Measurements from ENCODE around the gene PTPRR.

The PTPRR gene

DNA sequence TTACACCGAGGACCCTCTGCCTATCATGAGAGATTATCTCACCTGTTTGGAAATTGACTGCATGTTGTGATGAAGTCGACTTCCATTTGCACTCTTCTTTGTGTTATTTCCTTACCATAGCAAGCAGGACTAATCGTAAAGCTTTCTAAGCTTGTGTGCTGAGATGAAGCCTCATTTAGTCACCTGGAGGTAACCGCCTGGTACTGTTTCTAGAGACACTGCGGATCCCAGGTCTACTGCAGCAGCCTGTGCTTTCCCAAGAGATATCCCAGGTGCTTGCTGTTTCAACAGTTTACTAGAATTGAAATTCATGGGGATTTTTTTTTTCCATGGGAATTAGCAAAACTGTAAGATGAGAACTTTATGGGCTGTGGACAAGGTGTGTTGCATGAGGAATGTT, 131.8 kb downstream of the PTPRR start:
- no peak for DNase-seq

DNA sequence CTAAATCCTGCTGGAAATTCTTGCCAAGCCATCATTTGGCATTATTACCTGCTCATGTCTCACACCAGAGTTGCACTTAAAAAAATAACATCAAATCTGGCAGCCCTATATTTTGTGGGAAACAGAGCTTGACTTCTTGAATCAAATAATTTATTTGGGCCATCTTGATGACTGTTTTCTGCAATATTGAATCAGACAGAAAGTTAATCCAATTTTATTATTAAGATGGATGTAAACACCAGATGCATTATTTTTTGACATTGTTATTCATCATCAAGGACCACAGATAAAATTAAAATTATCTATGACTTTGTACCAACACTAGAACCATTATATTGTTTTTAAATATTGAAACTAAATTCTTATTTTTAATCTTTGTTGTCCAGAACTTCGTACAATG, 132.9 kb downstream of the PTPRR start:
- no peak for DNase-seq

DNA sequence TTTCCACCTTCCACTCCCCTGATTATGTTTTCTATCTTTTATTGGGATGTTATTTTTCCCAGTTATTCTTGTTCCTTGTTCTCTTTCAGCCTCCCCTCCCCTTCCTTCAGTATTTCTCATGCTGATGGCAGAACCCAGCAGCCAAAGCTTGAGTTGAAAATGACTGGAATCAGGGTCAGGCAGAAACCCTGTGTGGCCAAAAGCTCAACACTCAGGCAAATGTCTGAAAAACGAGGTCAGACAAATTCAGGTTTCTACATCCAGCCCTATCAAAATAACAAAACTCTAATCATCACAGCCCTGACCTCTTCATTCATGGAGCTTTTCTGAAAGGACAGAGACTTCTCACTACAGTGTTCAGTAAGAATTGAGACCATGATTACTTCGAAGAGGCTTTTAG, 134.6 kb downstream of the PTPRR start:
- DNase-seq = no peak

DNA sequence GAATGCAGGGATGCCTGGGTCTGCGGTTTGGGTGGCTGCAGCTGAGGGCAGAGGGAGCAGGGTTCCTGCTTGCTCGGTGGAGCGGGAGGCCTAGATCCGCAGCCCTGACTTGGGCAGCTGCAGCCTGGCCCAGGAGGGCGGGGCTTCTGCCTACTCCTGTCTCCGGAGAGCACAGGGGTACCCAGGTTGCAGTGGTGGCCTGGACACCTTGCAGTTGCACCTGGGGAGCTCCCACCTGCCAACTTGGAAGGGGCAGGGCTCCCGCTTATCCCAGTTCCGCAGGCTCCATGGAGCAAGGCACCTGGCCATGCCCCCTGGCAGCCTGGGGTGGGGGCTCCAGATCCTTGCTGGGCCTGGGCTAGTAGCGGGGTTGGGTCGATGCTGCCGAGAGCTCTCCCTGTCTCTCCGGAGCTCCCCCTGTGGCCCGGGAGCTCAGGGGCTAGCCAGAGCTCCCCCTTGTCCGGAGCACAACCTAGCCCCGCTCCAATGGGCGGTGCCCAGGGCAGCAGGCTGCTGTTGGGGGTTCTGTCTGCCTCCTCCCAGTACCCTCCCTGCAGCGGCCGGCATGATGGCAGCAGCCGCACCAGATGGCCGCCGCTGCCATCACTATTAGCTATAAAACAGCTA, 136.4 kb downstream of the PTPRR start:
- no peak for DNase-seq

DNA sequence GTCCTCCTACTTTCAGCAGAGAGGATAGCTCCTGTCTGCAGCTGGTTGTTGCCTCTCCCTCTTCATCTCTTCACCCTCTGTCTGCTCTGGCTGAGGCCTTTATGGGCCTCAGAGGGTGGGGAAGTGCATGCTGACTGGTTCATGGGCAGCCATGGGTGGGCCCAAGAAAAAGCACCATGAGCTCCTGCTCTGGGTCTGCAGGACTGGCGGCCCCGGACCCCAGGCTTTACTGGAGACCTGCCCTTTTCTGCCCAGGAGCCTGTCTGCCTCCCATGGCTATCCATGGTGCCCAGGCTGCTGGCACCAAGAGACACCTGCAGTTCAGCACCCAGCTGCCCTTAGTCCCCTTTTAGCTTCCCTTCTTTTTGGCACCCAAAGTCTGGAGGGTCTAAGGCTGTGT, 137.1 kb downstream of the PTPRR start:
- no peak for DNase-seq

DNA sequence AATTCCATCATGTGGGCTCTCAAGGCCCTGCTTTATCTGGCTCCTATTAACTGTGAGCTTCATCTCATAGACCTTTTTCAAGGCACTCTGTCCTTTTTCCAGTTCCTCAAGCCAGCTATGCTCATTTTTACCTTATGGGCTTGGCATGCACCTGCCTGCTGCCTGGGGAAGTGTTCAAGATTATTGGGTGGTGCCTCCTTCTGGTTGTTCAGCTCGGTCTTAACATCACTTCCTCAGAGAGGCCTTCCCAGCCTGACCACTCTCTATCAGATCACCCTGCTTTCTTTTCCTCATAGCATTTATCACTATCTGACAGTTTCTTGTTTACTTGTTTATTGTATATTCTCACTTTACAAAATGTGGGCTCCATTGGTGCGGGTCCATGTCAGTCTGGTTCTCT, 141.3 kb downstream of the PTPRR start:
- DNase-seq = no peak

DNA sequence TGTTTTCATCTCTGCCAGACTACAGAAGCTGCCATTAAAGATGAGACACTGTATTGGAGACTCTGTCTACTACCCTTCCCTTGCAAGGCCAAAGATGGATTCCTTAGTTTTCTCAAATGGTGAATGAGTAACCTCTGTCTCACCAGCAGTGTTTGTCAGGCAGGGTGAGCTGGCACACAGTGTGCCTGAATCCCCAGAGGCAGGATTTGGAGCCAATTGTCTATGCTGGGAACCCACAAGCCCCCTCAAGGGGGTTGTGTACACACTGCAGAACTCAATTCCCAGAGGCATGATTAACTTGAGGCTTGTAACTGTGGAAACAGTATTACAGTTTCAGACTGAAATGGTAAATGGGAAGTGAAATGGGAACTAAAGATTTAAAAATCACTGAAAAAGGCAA, 146.5 kb downstream of the PTPRR start:
- no peak for DNase-seq

DNA sequence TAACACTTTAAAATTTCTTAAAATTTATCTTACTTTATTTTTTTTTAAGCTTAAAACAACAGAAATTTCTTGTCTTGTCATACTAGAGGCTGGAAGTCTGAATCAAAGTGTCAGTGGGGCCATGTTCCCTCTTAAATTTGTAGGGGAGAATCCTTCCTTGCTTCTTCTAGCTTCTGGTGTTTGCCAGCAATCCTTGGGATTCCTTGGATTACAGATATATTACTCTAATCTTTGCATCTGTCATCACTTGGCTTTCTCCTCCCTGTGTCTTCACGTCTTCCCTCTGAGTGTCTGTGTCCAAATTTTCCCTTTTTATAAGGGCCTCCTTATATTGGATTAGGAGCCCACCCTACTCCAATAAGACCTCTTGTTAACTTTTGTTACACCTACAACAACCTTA, 147.7 kb downstream of the PTPRR start:
- DNase-seq = no peak

DNA sequence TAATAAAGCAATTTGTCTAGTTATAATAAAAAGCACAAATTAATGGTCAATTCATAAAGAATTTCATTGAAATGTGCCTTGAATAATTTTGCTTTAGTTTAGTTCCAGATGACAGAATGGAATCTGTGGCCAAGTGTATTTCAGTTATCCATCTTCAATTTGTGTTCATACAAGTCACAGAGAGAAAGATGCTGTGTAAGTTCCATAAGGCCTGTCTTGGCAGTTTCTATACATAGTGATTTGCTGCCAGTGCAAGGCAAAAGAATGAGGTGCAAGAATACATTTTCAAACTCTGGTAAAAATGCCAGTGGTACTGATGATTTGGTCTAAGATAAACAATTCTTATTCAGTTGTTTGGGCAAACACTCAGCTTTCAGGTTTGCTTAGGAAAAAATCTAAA, 149.0 kb downstream of the PTPRR start:
- DNase-seq = no peak

DNA sequence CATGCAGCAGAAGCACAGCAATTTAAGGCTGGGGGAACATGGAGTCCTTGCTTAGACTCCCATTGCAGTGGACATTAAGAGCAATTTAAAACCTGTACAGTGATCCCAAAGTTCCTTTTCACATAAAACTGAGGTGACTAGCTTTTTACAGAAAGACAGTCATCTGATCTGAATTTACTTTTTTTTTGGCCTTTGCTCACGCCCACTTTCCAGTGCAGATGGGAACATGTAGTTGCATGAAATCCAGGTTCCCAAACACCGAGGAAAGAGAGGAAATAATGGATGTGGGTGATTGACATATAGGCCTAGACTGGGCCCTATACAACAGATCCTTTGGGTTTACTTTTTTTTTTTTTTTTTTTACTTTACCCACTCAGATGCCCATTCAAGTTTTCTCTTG, 156.9 kb downstream of the PTPRR start:
- DNase-seq = no peak

DNA sequence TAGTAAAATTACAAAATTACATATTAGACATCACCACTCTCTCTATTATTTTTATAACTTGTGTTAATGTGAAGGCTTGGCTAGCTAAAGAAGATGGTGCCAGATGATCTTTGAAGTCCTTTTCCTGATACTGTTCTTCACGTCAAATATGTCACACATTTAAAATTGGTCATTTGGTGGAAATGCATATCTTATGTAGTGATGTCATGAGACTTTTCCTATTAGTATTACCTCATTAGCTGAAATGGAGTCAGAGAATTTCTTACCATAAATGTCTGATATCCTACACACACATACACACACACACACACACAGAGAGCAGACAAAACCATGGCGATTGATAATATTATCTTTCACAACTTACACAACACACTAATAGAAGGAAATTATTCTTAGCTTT, 158.5 kb downstream of the PTPRR start:
- no peak for DNase-seq

DNA sequence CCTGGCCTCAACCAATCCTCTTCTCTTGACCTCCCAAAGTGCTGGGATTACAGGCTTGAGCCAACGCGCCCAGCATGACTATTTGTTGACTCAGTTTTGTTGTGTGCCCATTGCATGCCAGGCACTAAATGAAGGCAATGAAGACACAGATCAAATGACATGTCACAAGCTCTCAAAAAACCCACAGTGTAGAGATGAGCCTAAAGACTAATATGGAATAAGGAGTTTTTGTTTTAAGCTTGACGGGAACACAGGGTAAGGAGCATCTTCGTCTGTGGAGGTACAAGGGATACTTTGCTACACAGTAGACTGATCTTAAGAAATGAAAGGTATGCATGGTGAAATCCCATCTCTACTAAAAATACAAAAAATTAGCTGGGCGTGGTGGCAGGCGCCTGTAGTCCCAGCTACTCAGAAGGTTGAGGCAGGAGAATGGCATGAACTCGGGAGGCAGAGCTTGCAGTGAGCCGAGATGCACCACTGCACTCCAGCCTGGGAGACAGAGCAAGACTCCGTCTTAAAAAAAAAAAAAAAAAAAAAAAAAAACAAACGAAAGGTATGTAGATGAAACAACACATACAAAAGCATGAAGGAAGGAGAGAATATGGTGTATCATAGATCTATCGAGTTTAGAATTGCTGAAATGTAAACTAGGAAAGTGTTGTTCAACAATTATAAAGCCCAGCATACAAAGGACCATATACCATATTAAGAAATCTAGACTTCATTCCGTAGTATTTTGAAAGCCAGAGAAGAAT, 161.2 kb downstream of the PTPRR start:
- no peak for DNase-seq

DNA sequence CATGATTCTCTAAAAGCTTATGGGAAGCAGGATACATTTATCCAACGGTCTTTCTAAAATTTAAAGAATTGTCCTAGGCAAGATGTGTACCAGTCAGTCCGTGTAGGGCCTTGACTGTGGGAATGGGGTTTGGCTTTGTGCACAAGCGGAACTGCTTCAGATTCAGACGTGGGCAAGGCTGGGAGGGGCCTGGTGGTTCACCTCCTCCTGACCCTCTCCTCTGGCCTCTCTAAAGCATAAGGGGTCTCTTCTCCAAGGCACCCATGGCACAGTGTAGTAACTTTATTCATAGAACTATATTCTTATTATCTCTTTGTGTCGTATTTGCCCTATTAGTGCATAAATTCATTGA, 162.1 kb downstream of the PTPRR start:
- no peak for DNase-seq

DNA sequence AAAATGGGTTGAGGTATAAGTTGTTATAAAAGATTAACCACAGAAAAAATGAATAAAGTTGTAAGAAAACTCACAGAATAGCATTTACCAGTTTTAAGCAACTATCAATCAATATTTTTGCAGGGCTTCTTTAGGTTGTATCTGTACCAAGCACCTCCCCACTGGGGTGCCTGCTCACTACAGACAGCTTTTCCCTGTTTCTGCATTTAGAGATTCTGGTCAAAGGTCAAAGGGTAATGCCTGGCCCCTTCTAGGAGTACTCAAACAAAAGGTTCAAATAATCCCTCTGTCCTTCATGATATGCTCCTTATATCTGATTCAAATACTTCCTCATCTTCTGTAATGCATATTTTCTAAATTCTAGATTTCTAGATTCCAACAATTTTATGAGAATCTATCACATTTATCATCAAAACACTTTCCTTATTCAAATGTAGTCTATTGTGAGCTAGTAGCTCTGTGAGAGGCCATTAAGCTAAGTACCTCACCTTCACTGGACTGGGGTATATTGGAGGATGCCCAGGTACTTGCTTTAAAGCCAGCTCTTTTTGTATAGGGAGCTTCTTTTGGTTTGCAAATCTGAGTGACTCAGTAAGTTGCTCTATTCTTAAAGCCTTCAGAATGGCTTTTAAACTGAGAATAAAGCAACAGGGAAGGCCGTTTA, 162.6 kb downstream of the PTPRR start:
- DNase-seq = no peak

DNA sequence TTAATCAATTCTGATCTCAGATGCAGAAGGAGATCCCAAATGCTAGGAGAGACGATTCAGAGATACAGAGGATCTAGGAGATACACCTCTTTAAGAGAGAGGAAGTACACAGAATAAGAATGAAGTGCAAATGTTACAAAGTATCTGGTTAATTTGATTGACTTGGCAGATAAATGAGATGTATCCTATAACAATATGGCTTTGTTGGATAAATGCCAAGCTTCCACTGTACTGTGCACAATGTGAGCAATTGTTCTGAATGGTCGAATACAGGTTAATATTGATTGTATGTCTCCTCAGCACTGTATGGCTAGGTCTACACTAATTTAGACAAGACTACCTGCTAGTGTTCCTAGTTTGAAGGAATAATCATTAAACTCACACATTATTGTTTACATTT, 163.7 kb downstream of the PTPRR start:
- DNase-seq = no peak

DNA sequence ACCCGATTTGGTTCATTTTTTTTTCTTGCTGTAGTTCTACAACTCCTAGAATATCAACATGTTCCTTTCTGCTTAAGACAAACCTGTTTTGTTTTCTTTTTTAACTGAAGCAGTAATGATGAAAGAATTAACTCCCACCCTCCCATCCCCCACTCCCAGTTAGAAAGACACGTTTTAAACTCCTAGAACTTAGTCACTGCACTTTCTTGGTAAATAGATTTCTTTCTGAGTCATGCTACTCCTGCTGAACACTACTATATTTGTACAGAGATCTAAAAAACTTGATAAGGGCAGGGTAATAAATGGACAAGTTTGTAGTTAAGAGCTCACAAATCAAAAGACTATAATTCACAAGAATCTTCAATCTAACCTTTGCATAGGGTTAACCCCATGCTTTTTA, 164.4 kb downstream of the PTPRR start:
- DNase-seq = no peak

DNA sequence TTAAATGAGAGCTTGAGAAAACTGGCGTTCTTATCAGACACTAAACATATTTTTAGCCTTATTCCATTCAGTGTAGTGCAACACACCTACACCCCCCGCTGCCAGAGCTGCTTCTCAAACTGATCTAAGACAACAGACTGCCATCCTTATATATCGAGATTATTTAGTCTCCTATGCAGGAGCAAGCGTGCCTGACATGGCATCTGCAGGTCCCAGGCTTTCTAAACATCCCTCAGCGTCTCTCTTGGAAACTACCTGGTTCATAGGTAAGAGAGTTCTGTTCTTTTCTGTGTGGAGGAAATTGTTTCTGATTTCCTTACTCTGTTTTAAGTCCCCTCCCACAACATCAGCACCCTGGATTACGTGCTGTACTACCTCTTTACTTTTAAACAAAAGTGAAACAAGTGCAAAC, 166.2 kb downstream of the PTPRR start:
- DNase-seq = no peak

DNA sequence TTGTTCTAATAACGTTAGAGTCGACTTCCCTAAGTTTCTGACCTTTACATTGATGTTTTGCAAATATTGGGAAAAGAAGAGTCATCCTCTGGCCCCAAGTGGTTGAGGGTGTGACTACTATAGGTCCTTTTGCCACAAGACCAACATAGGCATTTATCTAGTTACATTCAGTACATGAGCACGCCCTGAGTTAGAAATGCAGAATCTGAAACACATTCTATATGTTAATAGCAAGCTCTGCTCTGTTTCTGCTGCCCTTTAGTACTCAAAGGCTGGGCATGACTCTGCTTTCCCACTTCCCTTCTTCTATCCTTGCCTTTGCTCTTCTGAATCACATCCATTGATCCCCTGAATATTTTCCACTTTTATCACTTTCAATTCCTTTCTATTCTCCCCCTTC, 168.2 kb downstream of the PTPRR start:
- no peak for DNase-seq

DNA sequence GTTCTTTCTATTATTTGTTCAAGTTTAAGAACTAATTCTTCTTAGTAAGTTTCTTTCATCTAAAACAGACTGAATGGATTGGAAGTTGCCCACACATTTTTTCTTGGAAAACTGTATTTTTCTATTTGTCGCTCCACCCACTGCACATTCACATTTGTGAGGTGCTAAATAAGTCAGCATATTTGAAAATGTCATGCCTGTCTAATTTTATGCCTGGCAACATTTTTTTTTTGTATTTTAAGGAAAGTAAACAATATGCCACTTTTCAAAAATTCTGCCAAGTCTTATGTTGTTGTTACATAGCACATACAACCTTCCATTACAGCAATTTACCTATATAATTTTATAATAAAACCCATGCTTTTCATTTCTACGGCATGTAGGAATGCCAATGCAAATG, 170.6 kb downstream of the PTPRR start:
- no peak for DNase-seq

DNA sequence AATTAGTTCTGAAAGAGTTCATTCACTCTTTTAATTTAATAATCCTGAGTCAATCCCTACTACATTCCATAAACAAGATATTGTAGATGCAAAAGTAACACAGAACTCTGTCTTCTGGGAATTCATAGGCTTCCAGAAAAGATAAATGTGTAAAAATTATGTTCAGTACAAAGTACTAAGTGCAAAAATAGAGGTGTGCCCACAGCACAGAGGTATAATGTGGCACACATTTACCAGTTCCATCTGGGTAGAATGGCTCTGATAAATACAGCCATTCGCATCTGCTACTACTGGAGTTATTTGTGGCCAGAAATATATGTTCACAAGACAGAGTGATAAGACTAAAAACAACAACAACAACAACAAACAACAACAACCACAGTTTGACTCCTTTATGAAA, 171.7 kb downstream of the PTPRR start:
- DNase-seq = no peak

DNA sequence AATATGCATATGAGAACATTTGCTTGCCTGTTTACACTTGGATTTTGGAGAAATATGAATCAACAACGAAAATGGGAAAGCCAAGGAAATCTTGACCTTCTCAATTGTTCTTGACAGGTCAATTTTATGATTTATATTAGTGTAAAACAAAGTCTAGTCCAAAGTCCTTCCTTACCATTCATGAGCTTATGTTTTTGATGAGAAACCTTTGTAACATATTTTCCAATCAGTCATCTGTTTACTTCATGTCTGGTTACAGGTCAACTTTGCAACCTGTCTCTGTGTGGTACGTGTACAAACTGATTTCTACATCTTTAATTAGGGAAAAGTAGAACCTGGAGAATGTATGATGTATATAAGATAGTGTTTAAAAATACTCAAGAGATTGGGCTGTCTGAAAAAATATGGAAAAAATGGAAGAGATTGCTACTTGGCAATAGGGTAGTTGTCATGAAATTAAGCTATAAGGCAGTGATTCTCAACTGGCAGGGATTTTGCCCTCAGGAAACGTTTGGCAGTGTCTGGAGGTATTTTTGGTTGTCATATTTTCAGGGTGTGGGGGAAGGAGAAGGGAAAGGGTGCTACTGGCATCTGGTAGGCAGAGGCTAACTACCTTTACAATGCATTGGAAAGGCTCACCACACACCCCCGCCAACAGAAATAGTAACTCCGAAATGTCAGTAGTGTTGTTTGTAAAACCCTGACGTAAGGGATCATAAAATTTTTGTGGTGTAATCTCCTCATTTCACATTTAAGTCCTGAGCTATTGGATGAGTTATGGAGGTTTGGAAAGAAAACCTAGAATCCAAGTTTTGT, 172.9 kb downstream of the PTPRR start:
- DNase-seq = no peak

DNA sequence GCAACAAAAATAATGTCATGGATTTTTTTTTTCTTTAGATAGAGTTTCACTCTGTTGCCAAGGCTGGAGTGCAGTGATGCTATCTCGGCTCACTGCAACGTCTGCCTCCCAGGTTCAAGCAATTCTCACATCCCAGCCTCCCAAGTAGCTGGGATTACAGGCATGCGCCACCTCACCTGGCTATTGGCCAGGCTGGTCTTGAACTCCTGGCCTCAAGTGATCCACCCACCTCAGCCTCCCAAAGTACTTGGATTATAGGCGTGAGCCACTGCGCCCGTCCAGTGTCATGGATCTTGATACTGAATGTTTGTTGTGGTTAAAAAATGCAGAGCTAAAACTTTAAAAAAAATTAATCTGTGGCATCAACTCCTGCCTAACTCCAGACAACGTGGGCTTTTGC, 175.5 kb downstream of the PTPRR start:
- no peak for DNase-seq

DNA sequence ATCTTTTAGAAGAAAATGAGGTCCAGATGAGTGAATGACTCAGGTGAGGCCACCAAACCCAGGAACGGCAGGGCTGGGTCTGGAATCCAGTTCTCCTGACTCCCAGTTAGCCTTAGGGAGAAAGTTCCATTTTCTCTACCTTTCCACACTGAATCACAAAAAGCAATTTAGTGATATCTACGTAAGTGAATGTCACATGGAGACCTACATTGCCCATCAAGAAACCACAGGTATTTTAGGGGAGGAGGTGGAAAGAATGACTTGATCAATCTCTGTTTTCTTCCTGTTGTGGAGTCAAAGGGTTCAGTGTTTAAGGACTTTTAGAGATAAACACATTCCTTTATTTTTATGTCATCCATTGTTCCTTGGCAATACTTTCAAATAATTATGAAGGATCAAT, 176.4 kb downstream of the PTPRR start:
- DNase-seq = no peak

DNA sequence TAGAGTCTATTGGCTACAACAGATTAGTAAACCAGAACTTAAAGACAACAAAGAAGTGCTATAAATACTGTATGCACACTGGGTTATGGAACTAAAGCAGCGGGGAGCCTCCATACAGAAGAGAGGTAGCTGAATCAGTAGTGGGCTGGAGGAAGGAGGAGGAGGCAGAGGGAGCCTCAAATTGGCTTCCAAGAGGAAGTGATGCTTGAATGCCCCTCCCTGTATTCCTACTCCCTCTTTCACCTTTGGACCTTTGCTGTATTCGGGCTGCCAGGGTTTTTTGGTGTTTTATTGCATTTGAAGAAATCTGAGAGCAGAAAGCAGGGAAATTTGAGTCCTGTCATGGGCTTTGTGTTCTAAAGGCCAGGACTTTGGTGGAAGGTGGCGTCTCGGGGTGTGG, 179.3 kb downstream of the PTPRR start:
- no peak for DNase-seq
